Testis (tissue), 2 donors: ENCODE measurements around the gene SVEP1.
"Not testable (repeated sequence)": the region's sequence is repeated elsewhere in the genome, so short reads cannot be mapped to it uniquely, and the experiment has no call there.

ENCODE experiments used
- CTCF ChIP-seq, 3 experiments: fragments of 450-650 bp in 2 of 3; fragments of 200-600 bp in 1 of 3; sonication (generic) in 1 of 3; IDR thresholded peaks; one replicate each; pipeline ENCODE4 v1.5.1; 2016 to 2019; ENCODE audit warnings: antibody characterized with exemption in 3 of 3, mild to moderate bottlenecking in 2 of 3, moderate library complexity in 1 of 3
- POLR2A ChIP-seq: fragments of 450-650 bp; IDR thresholded peaks from one replicate; pipeline ENCODE4 v1.6.1; 2017; ENCODE audit warnings: antibody characterized with exemption, mild to moderate bottlenecking, moderate library complexity

DNA sequence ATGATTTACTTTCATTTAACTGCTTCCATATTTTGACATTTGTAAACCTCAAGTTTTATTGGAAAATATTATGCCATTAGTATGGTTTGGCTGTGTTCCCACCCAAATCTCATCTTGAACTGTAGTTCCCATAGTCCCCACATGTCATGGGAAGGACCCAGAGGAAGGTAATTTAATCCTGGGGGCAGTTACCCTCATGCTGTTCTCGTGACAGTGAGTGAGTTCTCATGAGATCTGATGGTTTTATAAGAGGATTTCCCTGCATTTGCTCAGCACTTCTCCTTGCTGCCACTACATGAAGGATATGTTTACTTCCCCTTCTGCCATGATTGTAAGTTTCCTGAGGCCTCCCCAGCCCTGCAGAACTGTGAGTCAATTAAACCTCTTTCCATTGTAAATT lies 48.3 kb downstream of the SVEP1 start:
- TF ChIP-seq CTCF (IDR thresholded peaks at IDR 0.05); POLR2A: not testable (repeated sequence)
